Esophagus muscularis mucosa (tissue), 4 donors: ENCODE data around the gene NEDD1.

Source experiments
- EP300 ChIP-seq: sonication (generic); formaldehyde crosslinking; IDR thresholded peaks from one replicate; pipeline ENCODE4 v1.6.1; 2017; ENCODE audit warnings: antibody characterized with exemption
- POLR2AphosphoS5 ChIP-seq, 2 donors: sonication (generic); formaldehyde crosslinking; IDR thresholded peaks; one replicate each; pipeline ENCODE4 v1.6.1; 2017; ENCODE audit warnings: antibody characterized with exemption in 2 of 2
- TF ChIP-seq, protein P1 (sequence below), 3 experiments: fragments of 200-600 bp in 2 of 3; fragments of 450-650 bp in 1 of 3; sonication (generic) in 2 of 3; IDR thresholded peaks; one replicate each; pipeline ENCODE4 v1.5.1; 2017 to 2019; ENCODE audit warnings: antibody characterized with exemption in 3 of 3, mild to moderate bottlenecking in 2 of 3, moderate library complexity in 1 of 3

- TF ChIP-seq, protein P1, sequence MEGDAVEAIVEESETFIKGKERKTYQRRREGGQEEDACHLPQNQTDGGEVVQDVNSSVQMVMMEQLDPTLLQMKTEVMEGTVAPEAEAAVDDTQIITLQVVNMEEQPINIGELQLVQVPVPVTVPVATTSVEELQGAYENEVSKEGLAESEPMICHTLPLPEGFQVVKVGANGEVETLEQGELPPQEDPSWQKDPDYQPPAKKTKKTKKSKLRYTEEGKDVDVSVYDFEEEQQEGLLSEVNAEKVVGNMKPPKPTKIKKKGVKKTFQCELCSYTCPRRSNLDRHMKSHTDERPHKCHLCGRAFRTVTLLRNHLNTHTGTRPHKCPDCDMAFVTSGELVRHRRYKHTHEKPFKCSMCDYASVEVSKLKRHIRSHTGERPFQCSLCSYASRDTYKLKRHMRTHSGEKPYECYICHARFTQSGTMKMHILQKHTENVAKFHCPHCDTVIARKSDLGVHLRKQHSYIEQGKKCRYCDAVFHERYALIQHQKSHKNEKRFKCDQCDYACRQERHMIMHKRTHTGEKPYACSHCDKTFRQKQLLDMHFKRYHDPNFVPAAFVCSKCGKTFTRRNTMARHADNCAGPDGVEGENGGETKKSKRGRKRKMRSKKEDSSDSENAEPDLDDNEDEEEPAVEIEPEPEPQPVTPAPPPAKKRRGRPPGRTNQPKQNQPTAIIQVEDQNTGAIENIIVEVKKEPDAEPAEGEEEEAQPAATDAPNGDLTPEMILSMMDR (IDR thresholded peaks at IDR 0.05): no peak
- no peak for TF ChIP-seq EP300
- TF ChIP-seq POLR2AphosphoS5 (IDR thresholded peaks at IDR 0.05): no peak
Observed at GRCh38 chr12:96862326-96862725, 44.7 kb upstream of the NEDD1 start.
